Loucy (cell line): ENCODE measurements around the gene RIPPLY2.
"Not testable (repeated sequence)": the region's sequence is repeated elsewhere in the genome, so short reads cannot be mapped to it uniquely, and the experiment has no call there.

Experiments used
- H2AFZ ChIP-seq: fragments of 200-600 bp; sonication (generic); 2 replicates; pipeline ENCODE4 v1.6.0; 2016; ENCODE audit warnings: antibody characterized with exemption, mild to moderate bottlenecking, low read length, moderate library complexity
- H3F3A ChIP-seq: fragments of 200-600 bp; 2 replicates; pipeline ENCODE4 v1.6.0; 2016; ENCODE audit warnings: antibody characterized with exemption, low read depth, mild to moderate bottlenecking
- H3K27me3 ChIP-seq: fragments of 200-600 bp; sonication (generic); 2 replicates; pipeline ENCODE4 v1.6.1; 2014; ENCODE audit warnings: low read length, mild to moderate bottlenecking; ENCODE audit not compliant: insufficient read depth, poor library complexity, severe bottlenecking
- H3K36me3 ChIP-seq: fragments of 200-600 bp; sonication (generic); 2 replicates; pipeline ENCODE4 v1.6.1; 2016; ENCODE audit warnings: low read length; ENCODE audit not compliant: insufficient read depth
- H3K4me1 ChIP-seq: fragments of 200-600 bp; sonication (generic); 2 replicates; pipeline ENCODE4 v1.5.1; 2014; ENCODE audit warnings: low read length, mild to moderate bottlenecking; ENCODE audit not compliant: insufficient read depth, poor library complexity, severe bottlenecking
- H3K4me2 ChIP-seq: fragments of 200-600 bp; sonication (generic); 2 replicates; pipeline ENCODE4 v1.6.0; 2014; ENCODE audit warnings: antibody characterized with exemption, low read length, low read depth, mild to moderate bottlenecking; ENCODE audit not compliant: poor library complexity, severe bottlenecking
- H3K4me3 ChIP-seq: fragments of 200-600 bp; sonication (generic); 2 replicates; pipeline ENCODE4 v1.5.1; 2014; ENCODE audit warnings: low read length, mild to moderate bottlenecking, mixed read lengths; ENCODE audit not compliant: poor library complexity, severe bottlenecking
- H3K79me2 ChIP-seq: fragments of 200-600 bp; sonication (generic); 2 replicates; pipeline ENCODE4 v1.6.1; 2014; ENCODE audit warnings: low read length; ENCODE audit not compliant: insufficient read depth
- H3K9ac ChIP-seq: fragments of 200-600 bp; sonication (generic); 2 replicates; pipeline ENCODE4 v1.6.0; 2014; ENCODE audit warnings: mild to moderate bottlenecking, low read depth, low read length, moderate library complexity; ENCODE audit not compliant: poor library complexity, severe bottlenecking
- H3K9me2 ChIP-seq: fragments of 200-600 bp; sonication (generic); replicated peaks from 2 replicates; pipeline ENCODE4 v1.6.1; 2016; ENCODE audit warnings: low read depth, low read length, mixed read lengths
- H3K9me3 ChIP-seq: fragments of 200-600 bp; sonication (generic); 2 replicates; pipeline ENCODE4 v1.6.1; 2014; ENCODE audit warnings: mild to moderate bottlenecking, antibody characterized with exemption, low read length, low read depth; ENCODE audit not compliant: insufficient read depth
- H4K20me1 ChIP-seq: fragments of 200-600 bp; sonication (generic); 2 replicates; pipeline ENCODE4 v1.6.0; 2014; ENCODE audit warnings: antibody characterized with exemption, low read length, mild to moderate bottlenecking; ENCODE audit not compliant: insufficient read depth, poor library complexity, severe bottlenecking
- CTCF ChIP-seq: fragments of 200-600 bp; sonication (generic); conservative IDR thresholded peaks from 2 replicates; pipeline ENCODE4 v1.5.1; 2014; ENCODE audit warnings: mild to moderate bottlenecking, antibody characterized with exemption, low read length
- EZH2phosphoT487 ChIP-seq: fragments of 200-600 bp; IDR thresholded peaks from 2 replicates; pipeline ENCODE4 v1.6.1; 2018; ENCODE audit warnings: antibody characterized with exemption, mild to moderate bottlenecking, moderate library complexity, borderline replicate concordance

The RIPPLY2 gene

GRCh38 chr6:83853178-83854000, at the start of gene RIPPLY2:
TSS of gene RIPPLY2 (plus strand) at chr6:83853360. CDS start at chr6:83853417, 57 bp downstream.
- Histone ChIP-seq H3K36me3 (no peaks in the 10 kb centered on the region), H3K79me2 (no peaks in the 10 kb centered on the region), H3K9me3 (no peaks in the 10 kb centered on the region), H3K9ac (no peak within 1 kb of the TSS), H3F3A (no peaks in the 10 kb centered on the region), H3K9me2 (no peaks in the 10 kb centered on the region), H4K20me1 (no peaks in the 10 kb centered on the region), H2AFZ (no peak within 1 kb of the TSS), H3K27me3 (no peaks in the 10 kb centered on the region), H3K4me3 (no peak within 1 kb of the TSS), H3K4me2 (no peak within 1 kb of the TSS), H3K4me1 (no peaks in the 10 kb centered on the region)
- no peak for TF ChIP-seq EZH2phosphoT487
- TF ChIP-seq CTCF: no peak

DNA sequence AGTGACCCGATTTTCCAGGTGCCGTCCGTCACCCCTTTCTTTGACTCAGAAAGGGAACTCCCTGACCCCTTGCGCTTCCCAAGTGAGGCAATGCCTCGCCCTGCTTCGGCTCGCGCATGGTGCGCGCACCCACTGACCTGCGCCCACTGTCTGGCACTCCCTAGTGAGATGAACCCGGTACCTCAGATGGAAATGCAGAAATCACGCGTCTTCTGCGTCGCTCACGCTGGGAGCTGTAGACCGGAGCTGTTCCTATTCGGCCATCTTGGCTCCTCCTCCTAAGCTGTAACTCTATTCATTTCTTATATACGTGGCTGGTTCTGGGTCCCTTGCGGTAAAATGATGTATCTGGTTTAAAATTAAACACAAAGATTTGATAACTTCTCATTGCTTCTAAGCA, 49.7 kb upstream of the RIPPLY2 start:
- not testable (repeated sequence) for H3K79me2 ChIP-seq, H3K4me2 ChIP-seq, H4K20me1 ChIP-seq, H3F3A ChIP-seq, H3K4me1 ChIP-seq, H3K9me2 ChIP-seq, H2AFZ ChIP-seq, H3K9me3 ChIP-seq, H3K4me3 ChIP-seq, H3K27me3 ChIP-seq, H3K9ac ChIP-seq, H3K36me3 ChIP-seq

DNA sequence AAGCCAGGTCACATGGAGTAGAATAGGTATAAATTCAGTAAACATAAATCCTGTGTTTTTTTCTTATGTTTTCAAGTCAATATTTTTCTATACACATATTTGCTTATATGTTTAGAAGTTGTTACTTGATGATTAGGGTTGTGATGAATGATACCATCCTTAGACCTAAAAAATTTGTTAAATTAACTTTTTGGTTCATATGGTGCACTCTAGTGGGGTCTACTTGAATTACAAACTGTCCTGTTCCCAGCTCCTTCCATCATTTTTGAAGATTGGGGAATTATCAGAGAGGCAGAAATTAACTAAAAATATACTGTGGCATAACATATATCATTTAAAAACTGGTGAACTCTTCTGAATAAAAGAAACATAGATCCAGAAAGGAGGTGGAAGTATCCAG, 48.3 kb upstream of the RIPPLY2 start:
- Histone ChIP-seq H3K27me3 (no peaks in the 10 kb centered on the region), H3K79me2 (no peaks in the 10 kb centered on the region), H3K4me3 (no peak overlapping the region), H3K4me2 (no peak overlapping the region), H3K4me1 (no peaks in the 10 kb centered on the region), H3K9me2 (no peaks in the 10 kb centered on the region), H3K9me3 (no peaks in the 10 kb centered on the region), H3K9ac (no peak overlapping the region), H2AFZ (no peak overlapping the region), H3F3A (no peaks in the 10 kb centered on the region), H3K36me3 (no peaks in the 10 kb centered on the region), H4K20me1 (no peaks in the 10 kb centered on the region)
- TF ChIP-seq CTCF (peak; percentile 23; the same call in 1 of the 2 replicates), EZH2phosphoT487 (no peak)

DNA sequence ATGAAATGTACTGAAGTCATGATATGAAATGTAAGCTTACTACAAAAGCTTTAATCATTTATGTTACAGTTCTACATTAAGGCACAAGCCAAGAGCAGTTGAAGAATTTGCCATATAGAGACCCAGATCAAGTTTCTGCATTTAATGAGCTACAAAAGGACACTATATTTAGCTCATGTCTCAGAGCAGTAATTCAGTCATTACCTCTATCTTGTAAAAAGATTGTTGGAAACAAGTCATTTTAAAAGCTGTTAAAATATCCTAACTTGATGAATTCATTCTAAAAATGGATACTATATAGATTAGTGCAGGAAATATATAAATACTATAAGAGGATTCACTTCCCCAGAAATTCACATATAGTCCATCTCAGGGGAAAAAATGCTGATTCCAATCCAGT, 45.2 kb upstream of the RIPPLY2 start:
- Histone ChIP-seq H3K9ac (no peak overlapping the region), H3K9me3 (no peaks in the 10 kb centered on the region), H3K4me3 (no peak overlapping the region), H3K9me2 (no peaks in the 10 kb centered on the region), H3K79me2 (no peaks in the 10 kb centered on the region), H3K36me3 (no peaks in the 10 kb centered on the region), H3K4me1 (no peaks in the 10 kb centered on the region), H3K27me3 (no peaks in the 10 kb centered on the region), H3F3A (no peaks in the 10 kb centered on the region), H4K20me1 (no peaks in the 10 kb centered on the region), H3K4me2 (no peak overlapping the region), H2AFZ (no peak overlapping the region)
- no peak for TF ChIP-seq EZH2phosphoT487
- TF ChIP-seq CTCF: no peak
